HG02610 (cell line): ENCODE results near the gene LAMC3.
A peak's percentile ranks its signal among the peaks of the same experiment; 100 is the strongest.
"Not testable (repeated sequence)": the region's sequence is repeated elsewhere in the genome, so short reads cannot be mapped to it uniquely, and the experiment has no call there.

Experiments
- ATAC-seq: cut with Tn5 transposase; IDR thresholded peaks from one replicate; pipeline ENCODE4 v1.9.1; 2021; ENCODE audit warnings: mild to moderate bottlenecking, moderate library complexity; ENCODE audit not compliant: unreplicated experiment

Gene LAMC3

GRCh38 chr9:131114084-131114535 lies 105.1 kb downstream of the LAMC3 start:
- no peak for ATAC-seq

DNA sequence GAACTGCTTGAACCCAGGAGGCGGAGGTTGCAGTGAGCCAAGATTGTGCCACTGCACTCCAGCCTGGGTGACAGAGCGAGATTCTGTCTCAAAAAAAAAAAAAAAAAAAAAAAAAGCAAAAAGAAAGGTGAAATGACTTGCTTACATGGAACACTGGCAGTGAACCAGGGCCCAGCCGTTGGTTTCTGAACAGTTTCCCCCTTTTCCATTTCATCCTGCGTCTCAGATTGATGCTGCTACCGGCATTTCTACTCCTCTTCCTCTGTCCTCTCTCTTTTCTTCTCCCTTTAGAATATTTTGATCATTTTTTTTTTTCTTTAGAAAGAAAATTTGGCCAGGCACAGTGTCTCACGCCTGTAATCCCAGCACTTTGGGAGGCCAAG lies 106.4 kb downstream of the LAMC3 start:
- ATAC-seq: not testable (repeated sequence)

GRCh38 chr9:131116281-131117120 lies 107.5 kb downstream of the LAMC3 start:
- no peak for ATAC-seq

- ATAC-seq: no peak
Observed at GRCh38 chr9:131117121-131117761, 108.3 kb downstream of the LAMC3 start.

DNA sequence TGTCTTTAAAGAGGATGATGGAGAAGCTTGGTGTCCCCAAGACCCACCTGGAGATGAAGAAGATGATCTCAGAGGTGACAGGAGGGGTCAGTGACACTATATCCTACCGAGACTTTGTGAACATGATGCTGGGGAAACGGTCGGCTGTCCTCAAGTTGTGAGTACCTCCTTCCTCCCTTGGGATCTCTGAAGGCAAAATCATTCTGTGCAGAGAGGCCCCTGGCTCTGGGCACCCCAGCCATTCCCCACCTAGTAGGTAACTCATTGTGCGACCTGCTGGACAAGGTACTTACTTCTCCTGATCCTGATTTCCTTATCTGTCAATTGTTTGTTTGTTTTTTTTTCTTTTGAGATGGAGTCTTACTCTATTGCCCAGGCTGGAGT lies 108.8 kb downstream of the LAMC3 start:
- ATAC-seq: no peak

GRCh38 chr9:131119600-131119999 lies 110.6 kb downstream of the LAMC3 start:
- no peak for ATAC-seq

DNA sequence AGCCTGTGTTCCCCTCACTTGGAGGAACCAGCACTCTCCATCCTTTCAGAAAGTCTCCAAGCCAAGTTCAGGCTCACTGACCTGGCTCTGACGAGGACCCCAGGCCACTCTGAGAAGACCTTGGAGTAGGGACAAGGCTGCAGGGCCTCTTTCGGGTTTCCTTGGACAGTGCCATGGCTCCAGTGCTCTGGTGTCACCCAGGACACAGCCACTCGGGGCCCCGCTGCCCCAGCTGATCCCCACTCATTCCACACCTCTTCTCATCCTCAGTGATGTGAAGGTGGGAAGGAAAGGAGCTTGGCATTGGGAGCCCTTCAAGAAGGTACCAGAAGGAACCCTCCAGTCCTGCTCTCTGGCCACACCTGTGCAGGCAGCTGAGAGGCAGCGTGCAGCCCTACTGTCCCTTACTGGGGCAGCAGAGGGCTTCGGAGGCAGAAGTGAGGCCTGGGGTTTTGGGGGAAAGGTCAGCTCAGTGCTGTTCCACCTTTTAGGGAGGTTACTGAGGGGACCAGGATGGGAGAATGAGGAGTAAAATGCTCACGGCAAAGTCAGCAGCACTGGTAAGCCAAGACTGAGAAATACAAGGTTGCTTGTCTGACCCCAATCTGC lies 111.8 kb downstream of the LAMC3 start:
- ATAC-seq: no peak

DNA sequence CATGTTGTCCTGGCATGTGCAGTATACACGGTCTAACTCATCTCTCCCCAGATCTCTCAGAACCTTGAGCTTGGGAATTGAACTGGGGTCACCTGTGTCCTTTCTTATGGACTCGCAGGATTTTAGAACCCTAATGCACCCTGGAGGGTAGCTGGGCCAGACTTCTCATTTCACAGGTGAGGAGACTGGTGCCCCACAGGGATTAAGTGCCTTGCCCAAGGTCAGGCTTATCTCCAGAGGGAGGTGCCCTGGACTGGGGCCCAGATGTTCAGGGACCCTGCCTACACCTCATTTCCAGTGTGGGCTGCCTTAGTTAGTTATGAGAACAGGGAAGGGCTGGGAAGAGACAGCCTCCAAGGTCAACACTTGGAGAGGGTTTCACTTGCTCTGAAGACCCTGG lies 112.4 kb downstream of the LAMC3 start:
- no peak for ATAC-seq

DNA sequence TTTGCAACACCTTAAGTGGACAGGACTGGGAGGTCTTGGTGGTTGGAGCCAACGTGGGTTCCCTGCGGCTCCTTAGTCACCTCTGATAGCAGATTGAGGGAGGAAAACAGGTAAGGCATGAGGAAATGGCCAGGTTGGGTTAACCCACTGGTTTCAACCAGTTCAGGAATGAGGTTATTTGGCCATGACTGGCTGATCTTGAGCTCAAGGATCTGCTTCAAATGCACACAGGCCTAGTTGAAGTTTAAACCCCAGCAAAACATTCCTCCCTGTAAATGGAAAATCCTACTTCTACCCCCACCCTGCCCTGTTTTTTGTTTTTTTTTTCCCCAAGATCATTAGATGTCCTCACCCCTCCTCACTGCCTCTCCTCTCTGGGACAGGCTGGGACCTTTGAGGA lies 113.2 kb downstream of the LAMC3 start:
- no peak for ATAC-seq

GRCh38 chr9:131125038-131125287 lies 116.0 kb downstream of the LAMC3 start:
- ATAC-seq: no peak

DNA sequence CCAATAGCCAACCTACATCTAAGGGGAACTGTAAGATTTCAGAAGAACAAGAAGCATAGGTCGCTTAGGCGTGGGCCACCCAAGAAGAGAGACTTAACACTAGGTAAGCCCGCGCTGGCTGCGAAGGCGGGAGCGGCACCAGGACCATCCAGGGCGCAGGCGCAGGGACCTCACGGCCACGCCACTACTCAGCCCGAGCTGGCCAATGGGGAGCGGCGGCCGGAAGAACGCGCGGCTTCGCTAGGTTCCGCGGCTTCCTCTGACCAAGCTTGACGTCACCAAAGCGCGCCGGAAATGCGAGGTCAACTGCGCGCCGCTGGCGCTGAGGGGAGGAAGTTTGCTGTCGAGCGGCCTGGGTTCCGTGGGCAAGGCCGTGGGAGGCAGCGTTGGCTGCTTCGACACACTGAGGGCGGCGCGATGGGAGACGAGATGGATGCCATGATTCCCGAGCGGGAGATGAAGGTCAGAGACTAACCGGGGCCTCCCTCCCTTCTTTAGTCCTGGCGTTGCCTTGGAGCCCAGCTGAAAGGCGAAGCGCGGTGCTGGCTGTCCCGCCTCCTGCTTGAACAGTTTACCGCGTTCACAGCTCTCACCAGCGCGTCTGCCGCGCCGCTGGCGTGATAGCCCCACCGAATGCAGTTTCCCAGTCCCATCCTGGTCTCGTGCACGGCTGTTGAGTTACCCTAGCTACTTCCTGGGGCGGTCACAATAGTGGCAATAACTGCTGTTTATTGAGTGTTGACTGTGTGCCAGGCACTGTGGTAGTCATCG lies 116.5 kb downstream of the LAMC3 start, which contains the start of gene NUP214:
TSS of gene NUP214 (plus strand) at position 299 of the 771 bp plus-strand sequence. CDS start at position 418, 119 bp downstream.
- ATAC-seq: peak; percentile 96

- no peak for ATAC-seq
Observed at GRCh38 chr9:131126059-131126426, 117.1 kb downstream of the LAMC3 start.

- ATAC-seq: no peak
Observed at GRCh38 chr9:131129183-131129582, 120.2 kb downstream of the LAMC3 start.

- no peak for ATAC-seq
Observed at GRCh38 chr9:131138676-131139075, 129.7 kb downstream of the LAMC3 start.

DNA sequence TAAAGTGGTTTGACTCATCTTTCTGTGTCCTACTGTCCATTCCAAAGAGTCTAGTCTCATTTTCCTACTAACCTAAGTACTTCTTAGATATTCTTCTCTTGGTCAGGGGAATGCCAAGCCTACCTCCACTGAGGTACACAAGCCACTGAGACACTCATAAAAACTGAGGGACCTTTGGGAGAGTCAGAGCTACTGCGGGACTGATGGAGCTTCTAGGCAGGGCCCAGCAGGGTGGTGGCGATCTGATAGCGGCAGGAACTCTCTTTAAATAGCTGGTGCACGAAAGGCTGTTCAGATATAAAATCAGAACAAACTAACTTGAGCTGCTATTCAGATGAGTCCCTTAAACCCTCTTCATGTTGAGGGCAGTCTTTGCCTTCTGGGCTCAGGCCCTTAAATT lies 131.1 kb downstream of the LAMC3 start:
- ATAC-seq: no peak

GRCh38 chr9:131140550-131140949 lies 131.6 kb downstream of the LAMC3 start:
- no peak for ATAC-seq

DNA sequence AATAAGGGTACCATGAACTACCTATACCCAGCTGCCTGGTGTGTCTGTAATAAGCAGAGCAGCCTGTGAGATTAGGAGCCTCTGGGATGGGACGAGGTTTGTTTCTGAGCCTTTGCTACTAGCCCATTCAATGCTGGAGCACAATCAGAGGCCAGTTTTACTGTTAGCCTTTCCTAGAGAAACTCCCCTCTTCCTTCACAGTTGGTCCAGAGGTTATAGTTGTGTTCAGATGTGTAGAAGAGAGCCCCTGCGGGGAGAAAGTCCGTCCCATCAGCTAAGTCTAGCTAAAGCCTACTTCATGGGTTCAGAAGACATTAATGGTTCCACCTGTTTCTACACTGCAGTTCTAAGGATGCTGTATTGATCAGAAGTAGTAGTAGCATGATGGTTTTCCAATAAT lies 133.2 kb downstream of the LAMC3 start:
- ATAC-seq: no peak
